ENCODE results near the gene IFT88.

The IFT88 gene

GRCh38 chr13:20652946-20653345 lies 86.0 kb downstream of the IFT88 start:
- TF ChIP-seq CTCF (IDR thresholded peaks at IDR 0.05; ENCODE audit: low read depth, low read length): no peak
- no peak for TF ChIP-seq POLR2A (IDR thresholded peaks at IDR 0.05; ENCODE audit: extremely low read depth, insufficient read length)
- TF ChIP-seq, protein P1, sequence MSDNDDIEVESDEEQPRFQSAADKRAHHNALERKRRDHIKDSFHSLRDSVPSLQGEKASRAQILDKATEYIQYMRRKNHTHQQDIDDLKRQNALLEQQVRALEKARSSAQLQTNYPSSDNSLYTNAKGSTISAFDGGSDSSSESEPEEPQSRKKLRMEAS (IDR thresholded peaks at IDR 0.05; ENCODE audit: low read depth, low read length): no peak
- TF ChIP-seq MYC (IDR thresholded peaks at IDR 0.05; ENCODE audit: low read depth, low read length): no peak
- H3K4me3 ChIP-seq (ENCODE audit: low read depth, low read length): no peak overlapping the region

DNA sequence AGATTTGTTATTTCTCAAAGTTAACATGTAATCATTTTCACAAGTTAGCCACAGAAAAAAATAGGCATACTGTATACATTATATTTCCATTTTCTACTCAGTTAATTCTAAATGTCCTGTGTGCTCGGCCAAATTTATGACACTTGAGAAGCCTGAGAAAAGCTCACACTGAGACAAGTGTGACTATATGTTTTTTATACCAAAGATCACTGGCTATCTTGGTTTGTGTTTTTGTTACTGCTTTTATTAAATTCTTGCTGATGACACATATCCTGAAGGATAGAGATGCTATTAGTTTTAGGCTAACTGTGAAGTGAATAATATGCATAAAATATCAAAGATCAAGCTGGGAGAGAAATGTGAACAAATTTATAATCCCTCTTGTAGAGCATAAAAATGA lies 87.2 kb downstream of the IFT88 start:
- no peak overlapping the region for H3K4me3 ChIP-seq (ENCODE audit: low read depth, low read length)
- TF ChIP-seq POLR2A (IDR thresholded peaks at IDR 0.05; ENCODE audit: extremely low read depth, insufficient read length): no peak
- TF ChIP-seq CTCF (IDR thresholded peaks at IDR 0.05; ENCODE audit: low read depth, low read length): no peak
- no peak for TF ChIP-seq MYC (IDR thresholded peaks at IDR 0.05; ENCODE audit: low read depth, low read length)
- TF ChIP-seq, protein P1 (IDR thresholded peaks at IDR 0.05; ENCODE audit: low read depth, low read length): no peak
- no peak for DNase-seq (ENCODE audit: low read depth)

More at GRCh38 chr13:20652946-20653345, 86.0 kb downstream of the IFT88 start:
- no peak for DNase-seq (ENCODE audit: low read depth)

DNA sequence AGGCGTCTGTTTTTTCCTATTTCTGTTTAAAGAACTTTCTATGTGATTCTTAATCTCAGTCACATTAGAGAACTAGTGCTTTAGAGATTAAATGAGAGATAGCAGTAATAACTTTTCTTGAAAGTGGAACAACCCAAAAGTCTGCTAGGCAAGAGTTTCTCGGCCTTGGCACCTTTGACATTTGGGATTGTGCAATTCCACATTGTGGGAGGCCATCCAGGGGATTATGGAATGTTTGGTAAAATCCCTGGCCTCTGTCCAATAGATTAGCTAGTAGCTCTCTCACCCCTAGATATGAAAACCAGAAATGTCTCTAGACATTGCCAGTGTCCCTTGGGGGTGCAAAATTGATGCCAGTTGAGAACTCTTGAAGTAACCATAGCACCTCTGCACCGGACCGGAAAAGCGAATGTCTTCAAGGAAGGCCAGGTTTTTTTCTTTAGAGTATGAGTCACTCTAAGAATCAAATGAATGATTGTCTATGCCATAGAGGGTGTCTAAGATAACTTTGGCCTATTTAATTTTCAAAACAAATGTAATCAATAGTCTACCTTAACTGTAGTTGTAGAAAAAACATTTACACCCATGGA lies 91.6 kb downstream of the IFT88 start:
- TF ChIP-seq CTCF (IDR thresholded peaks at IDR 0.05; ENCODE audit: low read depth, low read length): no peak
- TF ChIP-seq MYC (IDR thresholded peaks at IDR 0.05; ENCODE audit: low read depth, low read length): no peak
- TF ChIP-seq, protein P1 (IDR thresholded peaks at IDR 0.05; ENCODE audit: low read depth, low read length): no peak
- TF ChIP-seq POLR2A (IDR thresholded peaks at IDR 0.05; ENCODE audit: extremely low read depth, insufficient read length): no peak
- no peak overlapping the region for H3K4me3 ChIP-seq (ENCODE audit: low read depth, low read length)
- DNase-seq (ENCODE audit: low read depth): no peak

DNA sequence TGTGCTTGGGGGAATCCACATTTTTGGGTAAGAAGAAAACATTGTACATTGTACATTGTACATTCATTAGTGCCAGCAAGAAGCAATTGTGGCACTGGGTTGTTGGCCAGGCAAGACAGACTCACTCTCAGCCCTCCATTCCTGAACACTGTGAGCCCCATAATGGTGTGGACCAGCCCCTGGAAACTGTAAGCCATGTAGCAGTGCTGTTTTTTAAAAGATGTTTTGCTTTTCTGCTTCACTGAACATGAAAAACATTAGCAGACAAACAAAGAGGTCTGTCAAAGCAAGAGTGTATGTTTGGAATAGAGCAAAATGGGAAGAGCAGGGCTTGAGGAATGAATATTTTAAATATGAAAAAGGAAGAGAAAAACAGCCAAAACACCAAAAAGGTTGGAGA lies 97.4 kb downstream of the IFT88 start:
- no peak overlapping the region for H3K4me3 ChIP-seq (ENCODE audit: low read depth, low read length)
- TF ChIP-seq MYC (IDR thresholded peaks at IDR 0.05; ENCODE audit: low read depth, low read length) (no peak), CTCF (IDR thresholded peaks at IDR 0.05; ENCODE audit: low read depth, low read length) (no peak), POLR2A (IDR thresholded peaks at IDR 0.05; ENCODE audit: extremely low read depth, insufficient read length) (no peak)
- TF ChIP-seq, protein P1 (IDR thresholded peaks at IDR 0.05; ENCODE audit: low read depth, low read length): no peak
- DNase-seq (ENCODE audit: low read depth): no peak

DNA sequence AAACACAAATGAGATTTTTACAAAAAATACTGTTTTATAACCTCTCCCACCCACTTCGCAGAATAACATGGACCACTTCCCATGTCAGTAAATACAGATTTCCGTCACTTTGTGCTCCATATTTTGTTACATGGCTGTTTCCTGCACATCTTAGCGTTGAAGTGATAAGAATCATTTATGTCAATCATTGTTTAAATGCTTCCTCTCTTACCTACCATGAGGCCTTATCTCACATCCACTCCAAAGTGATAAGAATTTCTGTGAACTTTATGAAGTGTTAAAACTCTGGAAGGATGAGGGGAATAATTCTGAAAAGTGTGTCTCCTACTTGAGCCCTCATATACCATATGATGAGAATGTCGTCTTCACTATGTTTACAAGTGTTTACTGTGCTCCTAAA lies 100.0 kb downstream of the IFT88 start:
- H3K4me3 ChIP-seq (ENCODE audit: low read depth, low read length): no peak overlapping the region
- DNase-seq (ENCODE audit: low read depth): no peak
- TF ChIP-seq CTCF (IDR thresholded peaks at IDR 0.05; ENCODE audit: low read depth, low read length) (no peak), POLR2A (IDR thresholded peaks at IDR 0.05; ENCODE audit: extremely low read depth, insufficient read length) (no peak), MYC (IDR thresholded peaks at IDR 0.05; ENCODE audit: low read depth, low read length) (no peak)
- TF ChIP-seq, protein P1 (IDR thresholded peaks at IDR 0.05; ENCODE audit: low read depth, low read length): no peak

Data from NB4 (cell line).